Cardiac fibroblast (primary cell): Measurements from ENCODE around the gene ADGRF1.

Source experiments
- DNase-seq, 2 donors: peaks; one replicate each; pipeline versions ENCODE4 v3.0.0 to v3.0.0-alpha.2; 2010; ENCODE audit warnings: low read depth in 2 of 2
- H3K4me3 ChIP-seq, 2 donors: replicated peaks in 1 of 2; 1 replicate in 1 of 2; 2 replicates in 1 of 2; pipeline ENCODE4 v1.5.1; 2011; ENCODE audit warnings: low read depth in 2 of 2, low read length in 2 of 2, mild to moderate bottlenecking in 2 of 2, moderate library complexity in 1 of 2
- CTCF ChIP-seq: IDR thresholded peaks from one replicate; pipeline ENCODE4 v1.5.1; 2011; ENCODE audit warnings: low read depth, mild to moderate bottlenecking, low read length, inconsistent platforms

ADGRF1 gene

GRCh38 chr6:47026679-47027078 lies 15.5 kb downstream of the ADGRF1 start:
- DNase-seq, result no peak
- TF ChIP-seq CTCF, result no peak
- H3K4me3 ChIP-seq, result no peak overlapping the region

- no peak overlapping the region for H3K4me3 ChIP-seq
- no peak for TF ChIP-seq CTCF
- DNase-seq, result no peak
Observed at GRCh38 chr6:47023573-47023972, 18.6 kb downstream of the ADGRF1 start.

GRCh38 chr6:47022191-47022590 lies 19.9 kb downstream of the ADGRF1 start:
- H3K4me3 ChIP-seq, result no peak overlapping the region
- TF ChIP-seq CTCF, result no peak
- DNase-seq, result no peak

DNA sequence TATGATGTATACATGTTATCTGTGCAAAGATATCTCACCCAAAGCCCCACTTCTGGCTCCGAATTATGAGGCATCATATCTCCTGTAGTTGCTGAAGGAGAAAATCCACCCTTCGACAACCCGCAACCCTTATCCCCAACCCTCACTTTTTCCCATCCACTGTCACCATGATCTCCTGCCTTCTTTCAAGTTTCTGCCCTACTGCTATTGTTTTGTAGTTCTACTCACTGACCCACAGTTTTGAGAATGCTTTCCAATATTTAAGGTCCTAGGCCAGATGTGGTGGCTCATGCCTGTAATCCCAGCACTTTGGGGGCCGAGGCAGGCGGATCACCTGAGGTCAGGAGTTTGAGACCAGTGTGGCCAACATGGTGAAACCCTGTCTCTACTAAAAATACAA lies 22.2 kb downstream of the ADGRF1 start:
- H3K4me3 ChIP-seq, result no peak overlapping the region
- no peak for TF ChIP-seq CTCF
- DNase-seq, result no peak

DNA sequence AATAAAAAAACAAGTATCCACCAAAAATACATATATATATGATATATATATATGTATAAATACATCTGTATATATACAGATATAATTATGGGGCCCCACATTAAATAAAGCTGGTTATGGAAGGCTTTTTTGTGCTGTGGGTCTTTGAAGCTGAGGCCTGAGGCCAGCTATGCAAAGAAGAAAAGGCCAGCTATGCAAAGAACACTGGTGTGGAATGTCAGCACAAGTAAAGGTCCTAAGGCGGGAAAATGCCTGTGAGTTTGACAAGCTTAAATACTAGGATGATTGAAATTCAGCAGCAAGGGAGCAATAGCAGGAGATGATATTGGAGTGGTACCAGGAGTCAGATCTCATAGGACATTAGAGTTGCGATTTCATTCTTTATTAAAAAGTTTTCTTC lies 25.2 kb downstream of the ADGRF1 start:
- DNase-seq, result no peak
- TF ChIP-seq CTCF, result no peak

GRCh38 chr6:47016261-47016660 lies 25.9 kb downstream of the ADGRF1 start:
- no peak for TF ChIP-seq CTCF
- DNase-seq, result no peak
- no peak overlapping the region for H3K4me3 ChIP-seq

More for the DNA sequence above, 25.2 kb downstream of the ADGRF1 start:
- no peak overlapping the region for H3K4me3 ChIP-seq

DNA sequence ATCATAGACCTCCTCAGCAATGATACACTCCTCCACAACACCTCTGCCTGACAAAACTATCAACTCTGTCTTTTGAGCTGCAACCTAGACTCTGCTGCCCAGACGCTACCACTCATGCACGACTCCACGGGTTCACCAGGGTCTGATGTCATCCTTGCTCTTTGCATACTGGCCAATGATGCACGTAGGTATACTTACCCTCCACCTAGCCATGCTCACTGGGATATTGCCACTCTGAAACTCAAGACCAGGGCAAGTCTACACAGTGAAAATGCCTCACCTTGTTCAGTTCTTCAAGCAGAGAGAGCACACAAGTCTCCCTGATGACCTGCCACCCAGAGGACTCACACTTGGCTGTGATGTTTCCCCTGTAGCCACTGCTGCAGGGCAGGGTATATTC lies 27.7 kb downstream of the ADGRF1 start:
- no peak for DNase-seq
- no peak for TF ChIP-seq CTCF
- no peak overlapping the region for H3K4me3 ChIP-seq
